AG04449 (cell line): ENCODE measurements around the gene TCIRG1.

ENCODE experiments used
- CTCF ChIA-PET: fragments of 350-600 bp; formaldehyde crosslinking; extraction: SDS; loops from one replicate; lab custom pipeline; 2021; ENCODE audit warnings: antibody characterized with exemption; lab: Yijun Ruan, JAX
- POLR2A ChIA-PET: fragments of 400-600, 350-600 bp; formaldehyde crosslinking; extraction: SDS; loops from one replicate; lab custom pipeline; 2020; ENCODE audit warnings: antibody characterized with exemption, inconsistent platforms; lab: Yijun Ruan, JAX
- DNase-seq: peaks from one replicate; pipeline ENCODE4 v3.0.0-alpha.2; 2010; ENCODE audit warnings: low read depth, low spot score
- H3K4me3 ChIP-seq: 2 replicates; pipeline ENCODE4 v1.5.1; 2011; ENCODE audit warnings: low read depth, mild to moderate bottlenecking, control low read depth, low read length
- CTCF ChIP-seq: IDR thresholded peaks from one replicate; pipeline ENCODE4 v1.5.1; 2011; ENCODE audit warnings: mild to moderate bottlenecking, moderate library complexity, low read length, control low read depth, inconsistent platforms; ENCODE audit not compliant: insufficient read depth; ENCODE audit errors: missing control alignments

TCIRG1 gene

DNA sequence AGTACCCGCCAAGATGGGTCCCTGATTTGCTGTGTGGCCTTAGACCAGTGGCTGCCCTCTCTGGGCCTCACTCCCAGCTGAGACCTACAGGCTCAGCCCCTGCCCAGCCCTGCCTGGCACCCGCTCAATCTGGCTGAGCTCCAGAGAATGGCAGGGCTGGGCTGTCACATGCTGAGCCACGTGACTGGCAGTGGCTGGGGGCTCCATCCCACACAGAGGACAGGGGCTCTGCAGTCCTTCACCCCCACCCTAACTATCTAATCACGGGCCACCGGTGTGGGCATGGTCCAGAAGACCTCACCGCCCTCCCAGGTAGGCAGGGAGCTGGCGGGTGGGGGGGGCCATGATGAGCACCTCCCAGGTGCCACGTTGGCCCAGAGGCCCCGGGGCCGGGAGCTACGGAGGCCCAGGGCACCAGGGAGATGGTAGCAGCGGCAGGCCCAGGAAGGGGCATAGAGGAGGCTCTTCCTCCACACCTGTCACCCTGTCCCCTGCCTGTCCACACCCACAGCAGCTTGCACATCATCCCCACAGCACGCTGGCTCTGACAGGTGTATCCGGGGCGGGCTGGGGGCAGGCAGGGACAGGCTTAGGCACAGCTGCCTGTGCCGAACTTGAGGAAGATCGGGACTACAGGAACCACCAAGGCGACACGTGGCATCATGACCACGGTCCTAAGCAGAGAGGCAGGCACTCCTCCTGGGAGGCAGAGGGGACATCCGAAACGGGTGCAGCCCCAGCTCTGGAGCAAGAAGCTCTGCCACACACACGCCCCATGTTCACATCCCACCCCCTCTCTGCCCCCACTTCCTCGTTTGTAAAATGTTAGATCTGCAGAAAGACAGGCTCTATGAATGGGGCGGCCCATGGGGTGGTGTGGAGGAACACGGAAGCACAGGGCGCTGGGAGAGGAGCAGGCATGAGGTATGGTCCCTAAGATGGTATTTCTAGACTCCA is 30.2 kb upstream of the TCIRG1 start:
- DNase-seq = no peak
- TF ChIP-seq CTCF = no peak
- CTCF ChIA-PET = interaction anchor here (0.6 to 4.1 kb wide), 11 partner anchors 13 to 202 kb away, joined by 3 to 42 read pairs (median 3); partner anchors contain the start of gene NDUFS8
- POLR2A ChIA-PET = no interaction called here
- no peak overlapping the region for H3K4me3 ChIP-seq

DNA sequence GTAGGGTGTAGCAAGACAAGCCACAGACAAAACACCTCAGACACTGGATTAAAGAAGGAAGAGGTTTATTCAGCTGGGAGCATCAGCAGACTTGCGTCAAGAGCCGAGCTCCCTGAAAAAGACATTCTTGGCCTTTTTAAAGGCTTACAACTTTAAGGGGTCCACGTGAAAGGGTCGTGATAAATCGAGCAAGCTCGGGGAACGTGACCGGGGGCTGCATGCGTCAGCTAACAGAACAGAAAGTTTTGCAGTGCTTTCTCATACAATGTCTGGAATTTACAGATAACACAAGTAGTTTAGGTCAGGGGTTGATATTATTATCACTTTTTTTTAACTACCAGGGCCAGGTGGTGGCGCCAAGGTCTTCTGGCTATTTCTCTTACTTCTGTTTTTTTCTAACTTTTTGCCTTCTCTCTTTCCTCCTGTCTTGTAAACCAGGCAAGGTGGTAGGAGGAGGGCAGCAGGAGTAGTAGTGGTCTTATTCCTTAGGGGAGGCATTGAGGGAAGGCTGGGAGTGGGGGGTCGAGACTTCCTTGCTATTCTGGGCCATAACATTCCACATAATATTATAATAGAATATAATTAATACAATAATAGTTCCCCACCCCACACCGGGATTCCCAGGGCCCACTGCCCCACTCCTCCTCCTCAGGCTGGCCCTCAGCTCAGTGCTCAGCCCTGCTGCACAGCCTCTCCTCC is 29.3 kb upstream of the TCIRG1 start:
- no peak for DNase-seq
- CTCF ChIA-PET = interaction anchor here (0.6 to 4.1 kb wide), 12 partner anchors 12 to 201 kb away, joined by 3 to 42 read pairs (median 3); partner anchors contain the start of gene NDUFS8

GRCh38 chr11:68010090-68011041 is 28.5 kb upstream of the TCIRG1 start, which contains the start of gene ALDH3B1:
Gene ALDH3B1 (plus strand): TSS chr11:68010327. CDS start chr11:68015298, 4,971 bp downstream.
- peak; percentile 10 for TF ChIP-seq CTCF
- POLR2A ChIA-PET = interaction anchor here (0.6 to 2.1 kb wide), 6 partner anchors 9 to 62 kb away, joined by 3 to 9 read pairs (median 5); partner anchors contain the start of gene TCIRG1
- no peak for DNase-seq
- H3K4me3 ChIP-seq = peak within 1 kb of the TSS; percentile 64
- CTCF ChIA-PET = interaction anchor here (0.9 to 4.1 kb wide), 9 partner anchors 11 to 200 kb away, joined by 3 to 42 read pairs (median 3); no protein-coding TSS in a partner anchor

More for the DNA sequence above, 29.3 kb upstream of the TCIRG1 start:
- H3K4me3 ChIP-seq = peak overlapping the region; percentile 64
- POLR2A ChIA-PET = interaction anchor here (0.6 to 2.1 kb wide), 5 partner anchors 28 to 63 kb away, joined by 3 to 9 read pairs (median 5); partner anchors contain the start of gene TCIRG1
- TF ChIP-seq CTCF = peak; percentile 24

GRCh38 chr11:68011051-68011943 is 27.5 kb upstream of the TCIRG1 start:
- ChIA-PET POLR2A (interaction anchor here (1.2 to 2.1 kb wide), 4 partner anchors 27 to 32 kb away, joined by 5 to 9 read pairs (median 6); partner anchors contain the start of gene TCIRG1), CTCF (interaction anchor here (0.9 to 4.1 kb wide), 8 partner anchors 12 to 199 kb away, joined by 3 to 42 read pairs (median 4); no protein-coding TSS in a partner anchor)
- peak overlapping the region; percentile 64 for H3K4me3 ChIP-seq
- TF ChIP-seq CTCF = no peak
- DNase-seq = no peak
